Activated naive CD4-positive, alpha-beta T cell treated with anti-CD3 and anti-CD28 coated beads, Interleukin-2, amount 50 U/mL, for 24 hours (primary cell): ENCODE data around the gene GOLGA3.
"Not testable (repeated sequence)": the region's sequence is repeated elsewhere in the genome, so short reads cannot be mapped to it uniquely, and the experiment has no call there.

Experiments
- H3K27ac Mint-ChIP-seq: one replicate; pipeline ENCODE4 v1.8.0; 2021; ENCODE audit warnings: mild to moderate bottlenecking, mixed read lengths
- H3K27me3 Mint-ChIP-seq: one replicate; pipeline ENCODE4 v1.8.0; 2021; ENCODE audit warnings: mixed read lengths
- H3K36me3 Mint-ChIP-seq: one replicate; pipeline ENCODE4 v1.8.0; 2021; ENCODE audit warnings: mixed read lengths
- H3K4me1 Mint-ChIP-seq: one replicate; pipeline ENCODE4 v1.8.0; 2021; ENCODE audit warnings: mixed read lengths
- H3K4me3 Mint-ChIP-seq: one replicate; pipeline ENCODE4 v1.8.0; 2021; ENCODE audit warnings: mild to moderate bottlenecking, mixed read lengths
- H3K9me3 Mint-ChIP-seq: one replicate; pipeline ENCODE4 v1.8.0; 2021; ENCODE audit warnings: mixed read lengths

The GOLGA3 gene

DNA sequence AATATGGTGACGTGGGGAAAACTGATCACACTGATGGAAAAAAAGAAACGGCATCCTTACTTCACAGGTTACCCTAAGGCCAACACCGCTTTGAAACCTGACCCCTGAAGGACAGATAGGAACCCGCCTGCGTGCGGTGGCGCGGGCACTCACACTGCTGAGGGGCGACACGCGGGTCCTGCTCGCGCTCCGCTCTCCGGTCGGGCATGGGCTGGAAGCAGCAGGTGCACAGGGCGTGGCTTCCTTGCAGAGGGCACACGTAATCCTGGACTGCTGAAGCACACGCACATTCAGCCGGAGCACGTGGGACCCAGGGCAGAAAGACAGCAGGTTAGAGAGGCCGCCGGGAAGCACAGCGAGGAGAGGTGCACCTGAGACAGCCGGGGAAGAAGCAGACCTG, 22.8 kb upstream of the GOLGA3 start:
- H3K27ac Mint-ChIP-seq, result no peak overlapping the region
- no peak overlapping the region for H3K4me3 Mint-ChIP-seq
- peaks cover 16% of the 10 kb centered on the region for H3K36me3 Mint-ChIP-seq
- peaks cover 5% of the 10 kb centered on the region for H3K4me1 Mint-ChIP-seq
- no peaks in the 10 kb centered on the region for H3K9me3 Mint-ChIP-seq
- no peaks in the 10 kb centered on the region for H3K27me3 Mint-ChIP-seq

DNA sequence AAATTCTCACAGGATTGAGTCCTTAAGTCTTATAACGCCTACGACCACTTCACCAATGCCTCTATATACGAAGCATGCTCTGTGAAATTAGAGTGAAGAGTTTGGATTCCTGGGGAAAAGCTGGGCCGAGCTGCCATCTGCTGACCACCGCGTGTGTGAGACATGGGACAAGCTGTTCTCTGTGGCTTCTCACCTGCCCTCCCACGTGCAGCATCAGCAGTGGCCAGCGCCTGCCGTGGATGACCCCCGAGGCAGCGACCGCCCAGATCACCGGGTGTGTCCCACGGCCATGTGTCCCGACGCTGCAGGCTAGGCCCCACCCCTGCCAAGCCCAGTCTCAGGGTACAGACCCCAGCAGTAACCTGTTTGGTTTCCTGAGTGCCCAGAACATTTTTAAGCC, 21.6 kb upstream of the GOLGA3 start:
- Mint-ChIP-seq H3K4me3 (no peak overlapping the region), H3K9me3 (no peaks in the 10 kb centered on the region), H3K4me1 (peaks cover 5% of the 10 kb centered on the region), H3K27me3 (no peaks in the 10 kb centered on the region), H3K27ac (no peak overlapping the region), H3K36me3 (peaks cover 13% of the 10 kb centered on the region)

DNA sequence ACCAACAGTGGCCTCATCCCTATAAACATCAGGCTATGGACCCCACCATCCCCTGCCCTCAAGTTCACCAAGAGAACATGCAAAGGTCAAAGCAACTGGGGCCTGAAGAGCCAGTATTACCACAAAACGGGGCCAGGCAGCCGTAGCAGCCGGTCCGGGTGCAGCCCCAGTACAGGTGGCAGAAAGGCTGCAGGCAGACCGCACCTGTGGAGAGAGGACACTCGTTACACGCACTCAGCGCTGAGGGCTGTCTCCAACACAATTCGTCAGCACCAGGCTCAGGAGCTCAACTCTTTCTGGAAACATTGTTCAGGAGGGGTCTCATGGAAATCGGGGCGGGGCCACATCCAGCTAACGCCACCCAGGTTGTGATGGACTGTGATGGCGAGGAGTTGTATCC, 19.9 kb upstream of the GOLGA3 start:
- H3K27ac Mint-ChIP-seq, result no peak overlapping the region
- H3K4me1 Mint-ChIP-seq, result peaks cover 5% of the 10 kb centered on the region
- H3K27me3 Mint-ChIP-seq, result no peaks in the 10 kb centered on the region
- H3K9me3 Mint-ChIP-seq, result no peaks in the 10 kb centered on the region
- H3K4me3 Mint-ChIP-seq, result no peak overlapping the region
- peaks cover 9% of the 10 kb centered on the region for H3K36me3 Mint-ChIP-seq

DNA sequence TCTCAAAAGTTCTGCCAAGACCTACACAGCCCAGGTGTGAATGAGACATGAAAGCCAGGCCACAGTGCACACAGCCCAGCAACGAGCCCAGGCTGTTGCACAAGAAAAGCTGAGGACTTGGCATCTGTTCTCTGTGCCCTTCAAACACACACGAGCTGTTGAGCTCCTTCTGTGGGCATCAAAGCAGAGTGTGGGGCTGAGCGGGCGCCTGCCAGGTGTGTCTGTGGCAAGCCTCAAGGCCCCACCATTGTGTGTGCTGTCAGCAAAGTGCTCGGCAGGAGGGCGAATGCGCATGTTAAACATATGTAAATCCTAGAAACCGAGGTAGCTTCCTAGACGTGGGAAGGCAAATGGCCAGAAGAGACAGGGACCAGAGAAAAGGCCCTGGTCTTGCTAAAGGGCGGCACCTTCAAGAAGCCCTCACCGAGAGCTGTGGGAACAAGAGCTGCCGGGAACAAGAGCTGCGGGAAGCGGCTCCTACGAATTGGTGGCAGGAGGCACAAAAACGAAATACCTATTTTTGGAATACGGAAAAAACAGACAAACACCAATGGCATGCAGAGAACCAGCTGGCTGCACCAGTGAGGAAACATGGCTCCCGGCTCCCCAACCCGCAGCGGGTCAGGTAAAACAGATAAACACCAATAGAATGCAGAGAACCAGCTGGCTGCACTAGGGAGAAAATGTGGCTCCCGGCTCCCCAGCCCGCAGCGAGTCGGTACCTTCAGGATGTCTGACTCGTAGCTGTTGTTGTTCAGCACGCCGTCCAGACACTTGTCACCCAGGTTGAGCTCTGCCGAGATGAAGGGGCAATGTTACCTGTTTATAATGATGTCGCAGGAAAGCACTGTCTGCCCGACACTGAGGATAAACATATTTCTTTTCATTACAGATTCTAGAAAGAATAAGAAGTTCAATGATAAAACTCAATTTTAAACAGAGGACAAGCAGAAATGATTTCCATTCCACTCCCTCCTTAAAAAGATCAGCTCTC, 19.0 kb upstream of the GOLGA3 start:
- H3K4me3 Mint-ChIP-seq, result no peak overlapping the region
- no peak overlapping the region for H3K27ac Mint-ChIP-seq

DNA sequence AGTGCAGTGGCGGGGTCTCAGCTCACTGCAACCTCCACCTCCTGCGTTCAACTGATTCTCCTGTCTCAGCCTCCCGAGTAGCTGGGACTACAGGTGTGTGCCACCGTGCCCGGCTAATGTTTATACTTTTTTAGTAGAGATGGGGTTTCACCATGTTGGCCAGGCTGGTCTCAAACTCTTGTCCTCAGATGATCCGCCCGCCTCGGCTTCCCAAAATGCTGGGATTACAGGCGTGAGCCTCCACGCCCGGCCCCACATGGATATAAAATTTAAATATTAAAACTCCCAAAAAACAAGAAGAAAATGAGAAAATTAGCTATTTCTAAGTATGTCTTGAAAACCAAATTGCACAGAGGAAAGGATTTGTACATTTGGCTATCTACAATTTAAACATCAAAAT, 16.0 kb upstream of the GOLGA3 start:
- not testable (repeated sequence) for H3K27me3 Mint-ChIP-seq, H3K9me3 Mint-ChIP-seq

More for the DNA sequence above, 19.0 kb upstream of the GOLGA3 start:
- no peaks in the 10 kb centered on the region for H3K27me3 Mint-ChIP-seq
- peaks cover 5% of the 10 kb centered on the region for H3K4me1 Mint-ChIP-seq
- peaks cover 9% of the 10 kb centered on the region for H3K36me3 Mint-ChIP-seq
- H3K9me3 Mint-ChIP-seq, result no peaks in the 10 kb centered on the region

DNA sequence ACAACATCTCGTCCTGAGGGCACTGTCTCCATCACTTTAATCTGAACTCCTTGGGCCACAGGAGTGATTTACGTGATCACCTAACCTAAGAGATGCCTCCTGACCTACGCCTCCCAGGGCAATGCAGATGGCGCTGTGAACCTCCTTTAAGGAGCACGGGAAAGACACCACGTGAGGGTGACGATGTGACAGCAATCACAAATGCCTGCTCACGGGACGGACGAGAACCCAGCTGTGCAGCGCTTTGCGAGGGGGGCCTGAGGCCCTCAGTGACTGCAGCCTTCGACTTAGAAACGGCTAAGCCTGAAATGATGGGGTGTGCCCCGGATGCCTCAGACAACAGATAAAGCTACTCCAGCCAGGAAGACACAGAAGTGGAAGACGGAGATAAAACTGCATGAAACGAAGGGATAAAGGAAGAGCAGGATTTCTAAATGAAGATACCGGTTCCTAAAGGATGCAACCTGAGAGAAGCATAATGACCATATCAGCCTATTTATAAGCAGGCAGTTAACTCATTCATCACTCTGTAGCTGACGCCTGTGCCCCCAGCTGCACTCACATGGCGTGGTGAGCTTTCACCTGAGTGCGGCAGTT, 13.9 kb upstream of the GOLGA3 start:
- Mint-ChIP-seq H3K36me3 (peaks cover 10% of the 10 kb centered on the region), H3K4me3 (no peak overlapping the region), H3K27me3 (no peaks in the 10 kb centered on the region), H3K27ac (no peak overlapping the region), H3K4me1 (peaks cover 5% of the 10 kb centered on the region), H3K9me3 (no peaks in the 10 kb centered on the region)

More for the DNA sequence above, 16.0 kb upstream of the GOLGA3 start:
- not testable (repeated sequence) for H3K27ac Mint-ChIP-seq, H3K4me3 Mint-ChIP-seq, H3K4me1 Mint-ChIP-seq
- peaks cover 13% of the 10 kb centered on the region for H3K36me3 Mint-ChIP-seq

DNA sequence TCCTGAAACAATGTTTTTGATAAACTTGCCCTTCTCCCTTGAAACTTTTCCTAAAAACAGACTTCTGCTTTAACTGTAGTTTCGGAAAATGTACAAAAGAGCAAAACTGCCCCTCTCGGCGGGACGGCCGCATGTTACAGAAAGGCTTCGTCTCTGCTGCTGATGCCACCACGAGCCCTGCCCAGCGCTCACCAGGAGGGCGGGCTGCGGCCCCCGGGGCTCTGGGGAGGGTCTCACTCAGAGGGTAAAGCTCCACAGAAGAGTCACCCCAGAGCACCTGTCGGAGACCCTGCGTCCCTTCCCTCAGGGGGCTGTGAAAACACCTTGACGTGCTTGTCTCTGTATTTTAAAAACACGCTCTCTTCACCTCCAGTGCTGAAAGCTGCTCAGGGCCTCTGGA, 12.5 kb upstream of the GOLGA3 start:
- Mint-ChIP-seq H3K9me3 (no peaks in the 10 kb centered on the region), H3K4me3 (no peak overlapping the region), H3K36me3 (peaks cover 10% of the 10 kb centered on the region), H3K4me1 (peaks cover 15% of the 10 kb centered on the region), H3K27ac (no peak overlapping the region), H3K27me3 (no peaks in the 10 kb centered on the region)

- Mint-ChIP-seq H3K4me1 (peaks cover 15% of the 10 kb centered on the region), H3K27me3 (no peaks in the 10 kb centered on the region), H3K36me3 (peaks cover 7% of the 10 kb centered on the region), H3K9me3 (no peaks in the 10 kb centered on the region), H3K4me3 (no peak overlapping the region), H3K27ac (no peak overlapping the region)
These were observed 11.9 kb upstream of the GOLGA3 start for GRCh38 chr12:132840536-132840935.

DNA sequence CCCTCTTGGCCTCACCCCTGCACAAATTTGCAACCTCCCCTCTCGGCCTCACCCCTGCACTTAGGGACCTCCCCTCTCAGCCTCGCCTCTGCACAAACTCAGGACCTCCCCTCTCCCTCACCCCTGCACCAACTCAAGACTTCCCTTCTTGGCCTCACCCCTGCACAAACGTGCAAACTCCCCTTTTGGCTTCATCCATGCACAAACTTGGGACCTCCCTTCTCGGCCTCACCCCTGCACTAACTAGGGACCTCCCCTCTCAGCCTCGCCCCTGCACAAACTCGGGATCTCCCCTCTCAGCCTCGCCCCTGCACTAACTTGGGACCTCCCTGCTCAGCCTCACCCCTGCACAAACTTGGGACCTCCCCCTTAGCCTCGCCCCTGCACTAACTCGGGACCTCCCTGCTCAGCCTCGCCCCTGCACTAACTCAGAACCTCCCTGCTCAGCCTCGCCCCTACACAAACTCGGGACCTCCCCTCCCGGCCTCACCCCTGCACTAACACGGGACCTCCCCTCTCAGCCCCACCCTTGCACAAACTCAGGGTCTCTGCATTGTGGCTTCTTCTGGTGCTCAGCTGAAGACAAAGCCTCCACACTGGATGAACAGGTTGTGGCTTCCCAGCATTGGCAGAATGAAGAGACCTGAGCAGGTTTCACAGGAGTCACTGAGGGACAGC, 11.0 kb upstream of the GOLGA3 start:
- Mint-ChIP-seq H3K4me1 (peaks cover 23% of the 10 kb centered on the region), H3K36me3 (peaks cover 7% of the 10 kb centered on the region), H3K9me3 (no peaks in the 10 kb centered on the region), H3K27ac (no peak overlapping the region), H3K27me3 (no peaks in the 10 kb centered on the region), H3K4me3 (no peak overlapping the region)

- H3K27me3 Mint-ChIP-seq, result no peaks in the 10 kb centered on the region
- H3K27ac Mint-ChIP-seq, result no peak overlapping the region
- H3K36me3 Mint-ChIP-seq, result peaks cover 7% of the 10 kb centered on the region
- peaks cover 34% of the 10 kb centered on the region for H3K4me1 Mint-ChIP-seq
- H3K4me3 Mint-ChIP-seq, result no peak overlapping the region
- H3K9me3 Mint-ChIP-seq, result no peaks in the 10 kb centered on the region
These were observed 9.9 kb upstream of the GOLGA3 start for GRCh38 chr12:132838410-132839080.

DNA sequence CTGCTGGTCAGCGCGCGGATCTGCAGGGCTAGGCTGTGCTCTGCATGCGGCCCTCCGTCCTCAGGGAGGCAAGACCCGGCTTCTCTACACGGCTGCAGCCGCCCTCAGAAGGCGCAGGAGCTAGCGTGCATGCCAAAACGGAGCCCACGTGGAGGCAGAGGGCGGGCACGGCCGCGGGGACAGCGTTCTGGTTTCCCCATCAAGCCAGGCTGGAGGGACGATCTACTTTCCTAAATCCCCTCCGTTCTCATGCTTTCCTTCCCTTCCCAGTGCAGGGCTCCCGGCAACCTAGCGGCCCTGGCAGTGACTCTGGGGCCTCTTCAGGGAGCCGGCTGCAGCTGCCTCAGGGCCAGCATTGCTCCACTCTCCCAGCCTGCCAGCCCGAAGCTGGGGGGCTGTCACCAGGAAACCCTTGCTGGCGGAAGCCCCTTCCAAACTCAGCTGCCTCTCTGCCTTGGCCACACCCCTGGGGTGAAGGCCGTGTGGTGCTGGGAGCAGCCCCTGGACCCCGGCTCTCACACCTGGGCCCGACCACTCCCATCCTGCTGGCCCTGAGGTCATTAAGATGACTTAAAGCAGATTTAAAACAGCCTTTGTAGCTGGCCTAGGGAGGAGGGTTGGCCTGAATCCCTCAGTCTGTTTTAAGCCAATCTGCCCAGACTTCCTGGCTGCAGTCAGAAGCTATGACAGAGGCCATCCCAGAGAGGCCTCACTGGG, 9.2 kb upstream of the GOLGA3 start:
- no peak overlapping the region for H3K27ac Mint-ChIP-seq
- H3K4me1 Mint-ChIP-seq, result peaks cover 40% of the 10 kb centered on the region
- no peak overlapping the region for H3K4me3 Mint-ChIP-seq
- H3K36me3 Mint-ChIP-seq, result peaks cover 7% of the 10 kb centered on the region
- no peaks in the 10 kb centered on the region for H3K9me3 Mint-ChIP-seq
- H3K27me3 Mint-ChIP-seq, result no peaks in the 10 kb centered on the region

DNA sequence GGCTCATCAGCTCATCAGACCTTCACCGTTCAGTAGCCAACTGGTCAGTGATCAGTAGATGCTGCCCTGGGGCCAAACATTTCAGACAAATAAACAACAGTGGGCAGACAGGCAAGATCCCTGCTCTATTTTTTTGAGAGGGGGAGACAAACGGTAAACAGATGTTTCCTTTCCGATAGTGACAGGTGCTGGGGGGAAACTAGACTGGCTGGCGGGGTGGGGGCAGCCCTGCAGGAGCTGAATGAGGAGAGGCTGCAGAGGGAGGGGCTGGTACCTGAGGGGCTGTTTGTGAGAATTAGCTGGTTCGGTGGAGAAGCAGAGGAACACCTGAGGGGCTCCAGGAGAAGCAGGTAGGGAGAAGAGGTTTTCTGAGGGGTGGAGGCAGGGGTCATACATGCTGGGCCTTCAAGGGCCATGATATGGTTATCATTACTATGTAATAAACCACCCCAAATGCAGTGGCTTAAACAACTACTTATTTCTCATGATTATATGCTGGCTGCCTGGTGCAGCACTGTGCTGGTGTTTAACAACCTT, 8.2 kb upstream of the GOLGA3 start:
- H3K27me3 Mint-ChIP-seq, result no peaks in the 10 kb centered on the region
- no peak overlapping the region for H3K27ac Mint-ChIP-seq
- H3K9me3 Mint-ChIP-seq, result no peaks in the 10 kb centered on the region
- peak overlapping the region; percentile 72 for H3K4me3 Mint-ChIP-seq
- peaks cover 3% of the 10 kb centered on the region for H3K36me3 Mint-ChIP-seq
- peaks cover 40% of the 10 kb centered on the region for H3K4me1 Mint-ChIP-seq

DNA sequence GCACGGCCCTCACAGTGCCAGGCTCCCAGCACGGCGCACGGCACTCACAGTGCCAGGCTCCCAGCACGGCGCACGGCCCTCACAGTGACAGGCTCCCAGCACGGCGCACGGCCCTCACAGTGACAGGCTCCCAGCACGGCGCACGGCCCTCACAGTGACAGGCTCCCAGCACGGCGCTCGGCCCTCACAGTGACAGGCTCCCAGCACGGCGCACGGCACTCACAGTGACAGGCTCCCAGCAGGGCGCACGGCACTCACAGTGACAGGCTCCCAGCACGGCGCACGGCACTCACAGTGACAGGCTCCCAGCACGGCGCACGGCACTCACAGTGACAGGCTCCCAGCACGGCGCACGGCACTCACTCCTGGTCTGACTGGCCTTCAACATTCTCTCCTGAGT, 7.6 kb upstream of the GOLGA3 start:
- peaks cover 40% of the 10 kb centered on the region for H3K4me1 Mint-ChIP-seq
- not testable (repeated sequence) for H3K27me3 Mint-ChIP-seq, H3K9me3 Mint-ChIP-seq, H3K36me3 Mint-ChIP-seq
- H3K4me3 Mint-ChIP-seq, result peak overlapping the region; percentile 72
- peak overlapping the region; percentile 46 for H3K27ac Mint-ChIP-seq

DNA sequence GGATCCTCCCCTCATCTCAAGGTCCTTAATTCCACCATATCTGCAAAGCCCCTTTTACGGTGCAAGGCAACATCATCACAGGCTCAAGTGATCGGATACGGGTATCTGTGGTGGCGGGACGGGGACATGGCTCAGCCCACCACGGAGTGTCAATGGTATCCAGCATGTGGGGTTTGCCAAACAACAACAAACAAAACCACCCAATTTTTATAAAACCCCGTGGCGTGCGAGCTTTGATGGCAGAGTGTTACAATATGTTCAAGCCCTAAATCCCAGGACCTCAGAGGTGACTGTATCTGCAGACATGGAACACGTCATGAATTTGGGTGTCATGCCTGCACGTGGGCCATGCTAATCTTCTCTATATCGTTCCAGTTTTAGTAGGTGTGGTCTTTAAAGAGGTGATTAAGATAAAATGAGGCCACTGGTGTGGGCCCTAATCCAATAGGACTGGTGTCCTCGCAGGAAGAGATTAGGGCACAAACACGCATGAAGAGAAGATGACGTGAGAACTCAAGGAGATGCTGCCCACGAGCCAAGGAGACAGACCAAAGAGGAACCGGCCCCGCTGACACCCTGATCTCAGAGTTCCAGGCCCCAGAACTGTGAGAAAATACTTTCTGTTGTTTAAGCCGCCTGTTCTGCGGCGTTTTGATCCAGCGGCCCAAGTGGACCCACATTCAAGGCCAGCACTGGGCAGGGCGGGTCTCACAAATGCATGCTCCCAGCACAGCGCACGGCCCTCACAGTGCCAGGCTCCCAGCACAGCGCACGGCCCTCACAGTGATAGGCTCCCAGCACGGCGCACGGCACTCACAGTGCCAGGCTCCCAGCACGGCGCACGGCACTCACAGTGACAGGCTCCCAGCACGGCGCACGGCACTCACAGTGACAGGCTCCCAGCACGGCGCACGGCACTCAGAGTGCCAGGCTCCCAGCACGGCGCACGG, 6.7 kb upstream of the GOLGA3 start:
- Mint-ChIP-seq H3K36me3 (no peaks in the 10 kb centered on the region), H3K4me1 (peaks cover 40% of the 10 kb centered on the region), H3K4me3 (peak overlapping the region; percentile 49), H3K27me3 (no peaks in the 10 kb centered on the region), H3K27ac (peak overlapping the region; percentile 59), H3K9me3 (no peaks in the 10 kb centered on the region)
